ENCODE results near the gene PHLDB3.

DNA sequence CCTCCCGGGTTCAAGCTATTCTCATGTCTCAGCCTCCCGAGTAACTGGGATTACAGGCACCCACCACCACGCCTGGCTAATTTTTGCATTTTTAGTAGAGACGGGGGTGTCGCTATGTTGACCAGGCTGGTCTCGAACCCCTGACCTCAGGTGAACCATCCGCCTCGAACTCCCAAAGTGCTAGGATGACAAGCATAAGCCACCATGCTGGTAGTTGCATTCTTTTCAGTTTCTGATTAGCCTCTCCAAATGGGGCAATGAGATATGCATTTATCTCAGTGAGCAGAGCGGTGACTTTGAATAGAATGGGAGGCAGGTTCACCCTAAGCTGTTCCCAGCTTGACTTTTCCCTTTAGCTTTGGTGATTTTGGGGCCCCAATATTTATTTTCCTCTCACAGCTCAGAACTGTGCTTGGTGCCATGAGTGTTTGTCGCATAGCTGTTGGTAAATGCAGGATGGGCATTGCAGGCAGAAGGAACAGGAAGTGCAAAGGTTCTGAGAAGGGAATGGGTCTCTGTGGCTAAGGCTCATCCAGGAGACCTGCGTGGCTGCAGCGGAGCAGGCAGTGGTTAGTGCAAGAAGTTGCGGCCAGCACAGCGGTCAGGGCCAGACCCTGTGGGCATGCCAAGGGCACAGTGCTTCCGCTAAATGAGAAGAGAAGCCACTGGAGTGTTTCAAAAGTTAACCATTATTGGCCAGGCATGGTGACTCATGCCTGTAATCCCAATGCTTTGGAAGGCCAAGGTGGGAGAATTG is 59.8 kb downstream of the PHLDB3 start:
- TF ChIP-seq EZH2 (IDR thresholded peaks at IDR 0.05; ENCODE audit: borderline replicate concordance, low read depth, low read length, severe bottlenecking) (no peak), POLR2AphosphoS5 (IDR thresholded peaks at IDR 0.05; ENCODE audit: insufficient read depth, low read depth, low read length) (no peak)
- TF ChIP-seq, protein P1, sequence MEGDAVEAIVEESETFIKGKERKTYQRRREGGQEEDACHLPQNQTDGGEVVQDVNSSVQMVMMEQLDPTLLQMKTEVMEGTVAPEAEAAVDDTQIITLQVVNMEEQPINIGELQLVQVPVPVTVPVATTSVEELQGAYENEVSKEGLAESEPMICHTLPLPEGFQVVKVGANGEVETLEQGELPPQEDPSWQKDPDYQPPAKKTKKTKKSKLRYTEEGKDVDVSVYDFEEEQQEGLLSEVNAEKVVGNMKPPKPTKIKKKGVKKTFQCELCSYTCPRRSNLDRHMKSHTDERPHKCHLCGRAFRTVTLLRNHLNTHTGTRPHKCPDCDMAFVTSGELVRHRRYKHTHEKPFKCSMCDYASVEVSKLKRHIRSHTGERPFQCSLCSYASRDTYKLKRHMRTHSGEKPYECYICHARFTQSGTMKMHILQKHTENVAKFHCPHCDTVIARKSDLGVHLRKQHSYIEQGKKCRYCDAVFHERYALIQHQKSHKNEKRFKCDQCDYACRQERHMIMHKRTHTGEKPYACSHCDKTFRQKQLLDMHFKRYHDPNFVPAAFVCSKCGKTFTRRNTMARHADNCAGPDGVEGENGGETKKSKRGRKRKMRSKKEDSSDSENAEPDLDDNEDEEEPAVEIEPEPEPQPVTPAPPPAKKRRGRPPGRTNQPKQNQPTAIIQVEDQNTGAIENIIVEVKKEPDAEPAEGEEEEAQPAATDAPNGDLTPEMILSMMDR (IDR thresholded peaks at IDR 0.05; ENCODE audit: extremely low read depth in 1 of 2, insufficient read depth in 1 of 2, low read depth in 1 of 2, low read length in 2 of 2) = no peak
